ENCODE data around the gene WASHC4. TPM values are rescaled to one million over a fixed set of nuclear protein-coding genes. Genes with fewer than 3 reads are reported as not detected.

The WASHC4 gene
- total and polyA plus RNA-seq, 8 donors = 6.1 to 128 (median 27.8) TPM

DNA sequence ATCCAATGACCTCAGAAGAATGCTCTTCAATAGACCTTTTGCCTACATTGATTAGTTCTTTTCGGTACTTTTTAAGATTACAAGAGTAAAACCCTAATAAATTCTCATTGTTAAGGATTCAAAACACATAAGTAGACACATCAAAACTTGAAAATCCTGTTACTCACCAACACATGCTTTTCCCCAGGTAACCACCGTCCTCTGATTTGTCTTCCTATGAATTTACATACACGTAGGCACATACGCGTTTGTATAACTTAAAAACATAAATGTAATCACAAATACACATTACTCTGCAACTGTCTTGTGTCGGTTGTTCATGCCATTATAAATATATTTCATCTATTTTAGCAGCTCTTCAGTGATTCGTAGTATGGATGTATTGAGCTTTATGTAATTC is 910 bp upstream of the WASHC4 start:
- Histone ChIP-seq H3K27me3 (no peaks in the 10 kb centered on the region), H3K4me1 (peaks cover 18 to 41% (median 32%) of the 10 kb centered on the region in 4 donors), H3K4me3 (peak overlapping the region; percentile 74 to 97 (median 84)), H3K9me3 (no peaks in the 10 kb centered on the region), H3K36me3 (peaks cover 0 to under 1% (median 0%) of the 10 kb centered on the region in 4 donors), H3K27ac (peak overlapping the region in 3 of 5 donors; percentile 96 to 97 (median 96))
- intact Hi-C loops (cut with DNase I; ENCODE audit: low total_unique reads) = no loop called here
- WGBS, 5 donors = 15 to 40% (median 28%) methylated on average over 7 of the region's 7 CpGs
- no peak for TF ChIP-seq EP300 (IDR thresholded peaks at IDR 0.05)
- DNase-seq = peak in 1 of 2 donors; percentile 38

GRCh38 chr12:105107171-105107493 is 399 bp upstream of the WASHC4 start:
- peak overlapping the region; percentile 92 to 97 (median 96) for H3K27ac ChIP-seq
- no peaks in the 10 kb centered on the region for H3K9me3 ChIP-seq
- TF ChIP-seq CTCF (IDR thresholded peaks at IDR 0.05) (no peak), POLR2AphosphoS5 (IDR thresholded peaks at IDR 0.05) (no peak), POLR2A (IDR thresholded peaks at IDR 0.05) (no peak), EP300 (IDR thresholded peaks at IDR 0.05) (no peak)
- intact Hi-C loops (cut with DNase I; ENCODE audit: low total_unique reads) = no loop called here
- no peaks in the 10 kb centered on the region for H3K27me3 ChIP-seq
- peak overlapping the region; percentile 74 to 97 (median 84) for H3K4me3 ChIP-seq
- DNase-seq = no peak
- 0 to 2% (median 1%) methylated on average over 15 of the region's 15 CpGs for WGBS, 5 donors
- H3K36me3 ChIP-seq = peaks cover 0 to 5% (median 2%) of the 10 kb centered on the region in 4 donors
- H3K4me1 ChIP-seq = peaks cover 18 to 46% (median 34%) of the 10 kb centered on the region in 4 donors

DNA sequence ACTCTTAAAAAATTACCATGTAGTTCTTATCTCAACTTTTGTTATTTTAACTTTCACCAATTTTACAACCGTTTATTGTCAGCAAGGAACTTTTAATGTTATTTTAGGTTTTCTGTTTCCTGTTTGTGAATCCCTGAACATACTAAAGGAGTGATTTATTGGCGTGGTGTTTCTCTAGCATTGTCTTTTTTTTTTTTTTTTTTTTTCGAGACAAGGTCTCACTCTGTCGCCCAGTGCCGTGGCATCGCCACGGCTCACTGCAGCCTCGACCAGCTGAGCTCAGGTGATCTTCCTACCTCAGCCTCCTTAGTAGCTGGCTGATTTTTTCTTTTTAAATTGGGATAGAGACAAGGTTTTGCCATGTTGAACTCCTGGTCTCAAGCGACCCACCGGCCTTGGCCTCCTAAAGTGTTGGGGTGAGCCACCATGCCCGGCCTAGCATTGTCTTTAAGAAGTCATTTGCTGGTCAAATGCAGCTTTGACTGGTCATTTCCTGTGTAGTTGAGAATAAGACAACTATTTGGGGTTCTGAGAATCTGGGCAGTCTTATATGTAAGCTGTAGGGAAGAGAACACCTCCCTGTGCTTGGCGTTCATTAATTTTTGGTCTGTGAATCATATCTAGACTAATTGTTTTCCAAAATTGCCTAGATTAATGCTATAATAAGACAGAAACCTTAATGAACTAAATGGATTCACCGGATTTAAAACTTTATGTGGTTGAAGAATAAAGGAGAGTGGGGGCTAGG is 2.1 kb downstream of the WASHC4 start:
- H3K4me1 ChIP-seq = peaks cover 18 to 65% (median 39%) of the 10 kb centered on the region in 4 donors
- TF ChIP-seq POLR2AphosphoS5 (IDR thresholded peaks at IDR 0.05) = no peak
- H3K27ac ChIP-seq = peak overlapping the region in 3 of 5 donors; percentile 29 to 93 (median 41)
- WGBS, 5 donors = 49 to 62% (median 58%) methylated on average over 13 of the region's 13 CpGs
- DNase-seq = peak in 1 of 2 donors; percentile 13
- H3K36me3 ChIP-seq = peaks cover 3 to 18% (median 15%) of the 10 kb centered on the region in 4 donors
- intact Hi-C loops (cut with DNase I; ENCODE audit: low total_unique reads) = no loop called here
- no peaks in the 10 kb centered on the region for H3K27me3 ChIP-seq
- no peaks in the 10 kb centered on the region for H3K9me3 ChIP-seq
- peak overlapping the region; percentile 3 to 85 (median 79) for H3K4me3 ChIP-seq

DNA sequence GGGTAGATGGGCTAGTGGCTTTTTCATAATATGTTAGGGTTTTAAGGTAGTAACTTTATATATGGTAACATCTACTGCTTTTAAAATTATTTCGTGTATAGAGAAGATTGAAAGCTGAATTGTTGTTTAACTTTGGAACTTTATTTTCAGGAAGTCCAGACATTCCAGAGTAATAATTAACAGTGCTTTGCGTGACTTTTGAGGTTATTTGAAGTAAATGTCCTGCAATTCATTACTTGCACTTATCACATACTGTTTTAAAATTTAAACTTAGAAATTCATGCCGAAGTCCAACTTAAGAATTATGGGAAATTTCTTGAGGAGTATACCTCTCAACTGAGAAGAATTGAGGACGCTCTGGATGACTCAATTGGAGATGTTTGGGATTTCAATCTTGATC is 3.3 kb downstream of the WASHC4 start:
- H3K4me3 ChIP-seq = no peak overlapping the region
- TF ChIP-seq EP300 (IDR thresholded peaks at IDR 0.05) = no peak
- TF ChIP-seq POLR2A (IDR thresholded peaks at IDR 0.05) = no peak
- TF ChIP-seq CTCF (IDR thresholded peaks at IDR 0.05) = no peak
- no peak overlapping the region for H3K27ac ChIP-seq
- WGBS, 5 donors = 42 to 58% (median 52%) methylated on average over 4 of the region's 4 CpGs
- H3K27me3 ChIP-seq = no peaks in the 10 kb centered on the region
- no peak for DNase-seq
- peaks cover 10 to 30% (median 27%) of the 10 kb centered on the region in 4 donors for H3K36me3 ChIP-seq
- H3K4me1 ChIP-seq = peaks cover 18 to 65% (median 39%) of the 10 kb centered on the region in 4 donors
- intact Hi-C loops (cut with DNase I; ENCODE audit: low total_unique reads) = no loop called here
- H3K9me3 ChIP-seq = no peaks in the 10 kb centered on the region

- Histone ChIP-seq H3K9me3 (no peaks in the 10 kb centered on the region), H3K4me3 (no peak overlapping the region), H3K27me3 (no peaks in the 10 kb centered on the region), H3K27ac (no peak overlapping the region), H3K4me1 (peaks cover 18 to 57% (median 36%) of the 10 kb centered on the region in 4 donors), H3K36me3 (peaks cover 25 to 53% (median 49%) of the 10 kb centered on the region in 4 donors)
- WGBS, 5 donors = 86 to 94% (median 91%) methylated on average over 3 of the region's 3 CpGs
- no peak for DNase-seq
- TF ChIP-seq POLR2AphosphoS5 (IDR thresholded peaks at IDR 0.05) (no peak), CTCF (IDR thresholded peaks at IDR 0.05) (no peak), EP300 (IDR thresholded peaks at IDR 0.05) (no peak), POLR2A (IDR thresholded peaks at IDR 0.05) (no peak)
- intact Hi-C loops (cut with DNase I; ENCODE audit: low total_unique reads) = no loop called here
Measured at GRCh38 chr12:105113094-105113493, 5.6 kb downstream of the WASHC4 start.
